HG02678 (cell line): Measurements from ENCODE around the gene PLEKHM3.

Experiments
- ATAC-seq: cut with Tn5 transposase; IDR thresholded peaks from one replicate; pipeline ENCODE4 v1.9.1; 2021; ENCODE audit warnings: mild to moderate bottlenecking, moderate library complexity; ENCODE audit not compliant: unreplicated experiment

Gene PLEKHM3, protein sequence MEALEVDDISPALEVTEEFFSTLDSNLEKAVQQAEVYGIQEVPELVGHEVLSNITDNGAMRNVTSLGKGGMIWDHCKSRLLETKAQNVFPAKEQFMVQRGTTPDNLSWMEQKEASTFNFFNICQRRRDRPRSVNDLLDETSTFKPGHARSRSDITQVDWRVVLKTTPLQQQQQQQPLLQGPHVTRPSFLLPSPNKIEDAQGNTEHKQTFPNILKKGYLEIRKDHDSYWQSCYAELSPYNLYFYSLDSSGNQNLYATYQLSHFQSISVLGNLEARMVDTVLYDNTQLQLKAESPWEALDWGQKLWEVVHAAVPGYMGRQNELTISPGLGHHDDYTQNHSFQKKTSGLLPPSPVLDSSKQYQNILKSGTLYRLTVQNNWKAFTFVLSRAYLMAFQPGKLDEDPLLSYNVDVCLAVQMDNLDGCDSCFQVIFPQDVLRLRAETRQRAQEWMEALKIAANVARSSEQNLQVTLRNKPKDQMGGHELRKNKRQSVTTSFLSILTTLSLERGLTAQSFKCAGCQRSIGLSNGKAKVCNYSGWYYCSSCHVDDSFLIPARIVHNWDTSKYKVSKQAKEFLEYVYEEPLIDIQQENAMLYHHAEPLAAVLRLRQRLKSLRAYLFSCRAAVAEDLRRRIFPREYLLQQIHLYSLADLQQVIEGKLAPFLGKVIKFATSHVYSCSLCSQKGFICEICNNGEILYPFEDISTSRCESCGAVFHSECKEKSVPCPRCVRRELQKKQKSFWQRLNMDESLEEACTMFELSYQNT

GRCh38 chr2:208025037-208025813 is at the start of gene PLEKHM3:
Gene PLEKHM3 (minus strand): TSS chr2:208025527. CDS start chr2:208001639, 23,888 bp downstream.
- ATAC-seq: peak; percentile 95

GRCh38 chr2:208074610-208075356 is 49.5 kb upstream of the PLEKHM3 start:
- no peak for ATAC-seq

DNA sequence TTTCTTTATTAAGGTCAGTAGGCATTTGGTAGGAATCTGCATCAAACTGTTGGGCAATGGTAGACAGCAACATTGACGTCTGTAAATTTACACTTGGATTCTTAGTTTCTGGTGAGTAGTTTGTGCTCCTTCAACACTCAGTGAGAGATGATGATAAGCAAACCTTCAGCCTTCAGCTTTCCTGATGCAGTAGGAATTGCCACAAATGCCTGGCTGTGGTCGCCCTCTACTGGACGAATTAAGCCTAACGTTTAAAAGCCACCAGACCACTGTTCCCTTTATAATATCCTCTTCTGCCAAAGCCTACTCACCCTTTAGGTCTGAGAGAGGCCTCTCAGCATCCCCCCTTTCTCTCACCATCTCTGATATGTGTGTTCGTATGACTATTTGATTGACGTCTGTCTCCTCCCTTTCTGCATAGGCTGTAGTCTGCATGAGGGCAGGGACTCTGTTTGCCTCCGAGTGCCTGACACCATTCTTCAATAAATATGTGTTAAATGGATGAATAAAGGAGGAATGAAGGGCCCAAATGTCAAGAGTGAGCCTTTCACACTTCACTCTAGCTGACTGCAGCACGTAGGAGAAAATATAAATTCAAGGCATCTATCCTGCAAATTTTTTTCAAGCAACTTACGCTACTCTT is 47.0 kb upstream of the PLEKHM3 start:
- ATAC-seq: peak; percentile 60

- ATAC-seq: no peak
These were observed 43.9 kb upstream of the PLEKHM3 start for GRCh38 chr2:208069186-208069585.

DNA sequence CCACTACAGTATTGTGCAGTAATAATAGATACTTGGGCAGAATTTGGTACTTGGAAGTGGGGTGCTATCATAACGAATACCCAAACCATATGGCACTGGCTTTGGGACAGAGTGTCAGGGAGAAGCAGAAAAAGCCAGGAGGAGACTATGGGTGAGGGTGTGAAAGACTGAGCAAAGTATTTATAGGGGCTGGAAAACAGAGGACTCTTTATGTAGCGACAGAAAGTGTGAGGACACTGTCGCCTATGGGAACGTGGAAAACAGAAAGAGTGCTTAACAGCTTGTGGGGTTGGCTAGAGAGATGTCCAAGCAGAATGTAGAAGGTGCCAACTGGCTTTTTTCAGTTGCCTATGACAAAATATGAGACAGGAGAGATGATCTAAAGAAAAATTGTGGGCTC is 40.7 kb upstream of the PLEKHM3 start:
- ATAC-seq: no peak

- no peak for ATAC-seq
These were observed 40.1 kb upstream of the PLEKHM3 start for GRCh38 chr2:208065476-208065875.

- peak; percentile 91 for ATAC-seq
These were observed 39.1 kb upstream of the PLEKHM3 start for GRCh38 chr2:208064220-208064961.

GRCh38 chr2:208062961-208063360 is 37.6 kb upstream of the PLEKHM3 start:
- no peak for ATAC-seq

- ATAC-seq: no peak
These were observed 36.8 kb upstream of the PLEKHM3 start for GRCh38 chr2:208062113-208062512.

GRCh38 chr2:208057108-208057507 is 31.8 kb upstream of the PLEKHM3 start:
- ATAC-seq: no peak

DNA sequence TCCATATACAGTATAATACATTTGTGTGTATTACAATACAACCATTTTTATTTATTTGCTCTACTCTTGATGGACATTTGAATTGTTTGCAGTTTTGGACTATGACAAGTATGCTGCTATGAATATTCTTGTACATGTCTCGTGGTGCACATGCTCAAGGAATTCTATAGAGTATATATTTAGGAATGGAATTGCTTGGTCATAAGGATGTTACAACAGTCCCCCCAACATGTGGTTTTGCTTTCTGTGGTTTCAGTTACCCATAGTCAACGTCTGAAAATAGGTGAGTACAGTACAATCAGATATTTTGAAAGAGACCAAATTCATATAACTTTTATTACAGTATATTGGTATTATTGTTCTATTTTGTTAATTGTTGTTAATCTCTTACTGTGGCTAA is 24.1 kb upstream of the PLEKHM3 start:
- ATAC-seq: no peak

DNA sequence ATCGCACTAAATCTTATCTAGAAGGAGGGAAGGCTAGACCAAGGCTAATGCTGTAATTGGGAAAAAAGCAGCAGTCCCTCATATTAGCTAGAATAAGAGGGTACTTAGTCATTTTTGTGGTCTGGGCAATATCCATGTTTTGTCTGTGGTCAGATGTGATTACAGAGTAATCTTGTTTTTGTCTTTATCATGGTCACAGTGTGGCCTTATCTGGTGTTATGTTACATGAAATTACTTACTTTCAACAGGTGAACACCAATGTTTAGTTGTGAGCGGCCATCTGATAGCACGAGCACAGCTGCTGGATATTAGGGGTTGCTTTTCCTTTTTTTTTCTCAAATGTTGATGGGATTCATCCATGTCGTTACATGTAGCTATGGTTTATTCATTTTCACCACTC is 23.7 kb upstream of the PLEKHM3 start:
- no peak for ATAC-seq

DNA sequence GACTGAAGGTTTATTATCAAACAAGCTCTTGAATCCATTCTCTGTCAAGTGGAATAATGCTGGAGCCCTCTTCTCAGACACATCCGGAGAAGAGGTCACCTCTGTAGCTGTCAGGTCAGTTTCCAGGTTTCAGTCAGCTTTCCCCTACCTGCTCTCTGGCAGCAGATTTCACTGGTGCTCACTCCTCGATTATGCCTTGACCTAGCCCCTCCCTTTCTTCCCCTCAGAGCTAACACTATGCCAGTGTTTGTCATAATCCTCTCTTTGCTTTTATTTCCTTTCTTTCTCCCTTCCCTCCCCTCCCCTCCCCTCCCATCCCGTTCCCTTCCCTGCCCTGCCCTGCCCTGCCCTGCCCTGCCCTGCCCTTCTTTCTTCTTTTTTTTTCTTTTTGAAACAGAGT is 22.5 kb upstream of the PLEKHM3 start:
- ATAC-seq: no peak

- no peak for ATAC-seq
These were observed 21.4 kb upstream of the PLEKHM3 start for GRCh38 chr2:208046686-208047085.

DNA sequence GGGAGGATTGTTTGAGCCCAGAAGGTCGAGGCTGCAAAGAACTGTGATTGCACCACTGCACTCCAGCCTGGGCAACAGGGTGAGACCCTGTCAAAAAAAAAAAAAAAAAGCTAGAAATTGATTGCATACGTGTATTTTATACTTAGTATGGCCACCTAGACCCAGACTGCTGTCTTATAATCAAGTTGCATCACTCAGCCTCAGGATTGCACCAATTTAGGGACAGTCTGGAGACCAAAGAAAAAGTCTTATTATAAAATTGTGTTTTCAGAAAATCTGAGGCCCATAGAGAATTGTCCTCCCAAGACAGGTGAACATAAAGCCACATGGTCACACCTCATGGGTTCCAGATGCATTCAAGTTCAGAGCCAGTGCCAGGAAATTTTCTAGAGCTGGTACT is 17.1 kb upstream of the PLEKHM3 start:
- no peak for ATAC-seq

DNA sequence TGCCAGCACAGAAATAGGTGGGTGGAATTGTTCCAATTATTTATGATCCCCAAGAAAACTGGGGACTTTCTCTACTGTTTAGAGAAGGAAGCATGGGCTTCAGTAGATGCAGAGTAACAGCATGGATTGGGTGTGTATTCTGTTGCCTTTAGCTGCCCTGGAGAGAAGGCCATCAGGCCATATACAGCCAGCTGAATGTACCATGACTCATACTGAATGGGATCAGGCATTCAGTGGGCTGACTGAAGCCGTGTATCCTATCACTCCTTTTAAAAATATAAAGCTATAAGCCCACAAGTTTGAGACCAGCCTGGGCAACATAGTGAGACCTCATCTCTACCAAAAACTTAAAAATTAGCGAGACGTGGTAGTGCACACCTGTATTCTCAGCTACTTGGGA is 16.7 kb upstream of the PLEKHM3 start:
- ATAC-seq: no peak

GRCh38 chr2:208040199-208041171 is 15.2 kb upstream of the PLEKHM3 start:
- ATAC-seq: peak; percentile 76

DNA sequence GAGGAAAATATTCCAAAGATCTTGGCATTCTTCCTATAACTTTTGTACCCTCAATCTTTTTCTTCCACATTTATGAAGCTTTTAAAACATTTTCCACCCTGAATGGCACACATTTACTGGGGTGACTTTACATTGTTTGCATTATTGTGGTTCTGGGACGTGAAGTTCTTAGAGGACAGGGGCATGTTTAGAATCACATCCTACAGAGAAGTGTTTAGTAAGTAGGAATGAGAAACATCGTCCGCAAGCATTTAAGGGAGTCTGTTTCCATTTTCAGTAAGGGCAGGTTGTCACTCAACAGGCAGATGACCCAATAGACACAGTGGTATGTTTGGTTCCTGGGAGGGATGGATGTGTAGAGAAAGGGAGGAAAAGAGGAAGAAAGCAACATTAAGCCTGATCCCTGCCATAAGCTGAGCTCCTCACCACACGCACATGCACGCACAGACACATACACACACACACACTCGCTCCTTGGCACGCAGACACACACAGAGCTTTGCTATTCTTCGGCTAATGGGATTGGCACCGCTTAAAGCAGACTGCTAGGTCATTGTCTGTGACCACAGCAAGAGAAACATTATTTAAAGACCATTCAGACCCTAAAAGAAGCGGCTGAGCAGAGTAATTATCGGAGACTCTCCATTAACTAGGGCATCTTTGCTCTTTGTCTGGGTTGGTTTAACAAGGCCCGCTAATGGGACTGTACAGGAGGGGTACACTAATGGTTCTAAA is 14.2 kb upstream of the PLEKHM3 start:
- no peak for ATAC-seq
